Dedifferentiated amniotic fluid mesenchymal stem cell (primary cell): Measurements from ENCODE around the gene FRAT1.
"Not testable (repeated sequence)": the region's sequence is repeated elsewhere in the genome, so short reads cannot be mapped to it uniquely, and the experiment has no call there.

Experiments
- DNase-seq: peaks from one replicate; pipeline ENCODE4 v3.0.0-alpha.2; 2016; ENCODE audit errors: extremely low spot score

Gene FRAT1

DNA sequence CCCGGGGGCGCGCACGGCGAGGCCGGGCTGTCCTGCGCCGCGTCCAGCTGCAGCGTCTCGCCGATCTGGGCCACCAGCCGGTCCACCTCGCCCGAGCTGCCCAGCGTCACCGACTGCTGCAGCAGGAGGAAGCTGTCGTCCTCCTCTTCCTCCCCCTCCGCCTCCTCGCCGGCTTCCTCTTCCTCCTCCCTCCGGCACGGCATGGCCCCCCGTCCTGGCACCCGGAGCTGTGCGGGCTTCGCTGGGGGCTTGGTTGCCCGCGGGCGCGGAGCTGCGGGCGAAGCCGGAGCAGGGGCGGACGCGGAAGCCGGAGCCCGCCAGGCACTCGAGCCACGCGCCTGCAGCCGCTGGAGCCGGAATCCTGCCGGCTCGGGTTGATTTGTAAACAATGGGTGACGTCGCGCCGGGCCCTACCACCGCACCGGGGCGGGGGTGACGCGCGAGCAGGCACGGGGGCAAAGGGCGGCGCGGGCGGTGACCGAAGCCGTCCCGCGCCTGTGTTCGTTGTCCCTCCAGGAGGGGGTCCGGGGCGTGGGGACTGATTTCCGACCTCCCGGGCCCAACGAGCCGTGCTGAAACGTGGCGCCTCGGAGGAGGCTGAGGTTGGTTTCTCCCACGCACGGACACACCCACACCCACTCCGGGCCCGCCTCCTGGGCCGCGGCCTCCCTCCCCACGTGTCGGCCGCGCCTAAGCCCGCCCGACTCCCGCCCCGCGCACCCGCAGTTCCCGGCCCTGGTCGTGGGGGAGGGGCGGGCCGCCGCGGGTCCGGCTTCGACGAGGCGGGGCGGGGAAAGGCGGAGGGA lies 15.5 kb downstream of the FRAT1 start, which contains the start of gene FRAT2:
Gene FRAT2, minus strand, starts transcription at position 360 of the 806 bp plus-strand sequence. Its CDS starts 157 bp downstream, at position 203.
- DNase-seq: peak; percentile 81

DNA sequence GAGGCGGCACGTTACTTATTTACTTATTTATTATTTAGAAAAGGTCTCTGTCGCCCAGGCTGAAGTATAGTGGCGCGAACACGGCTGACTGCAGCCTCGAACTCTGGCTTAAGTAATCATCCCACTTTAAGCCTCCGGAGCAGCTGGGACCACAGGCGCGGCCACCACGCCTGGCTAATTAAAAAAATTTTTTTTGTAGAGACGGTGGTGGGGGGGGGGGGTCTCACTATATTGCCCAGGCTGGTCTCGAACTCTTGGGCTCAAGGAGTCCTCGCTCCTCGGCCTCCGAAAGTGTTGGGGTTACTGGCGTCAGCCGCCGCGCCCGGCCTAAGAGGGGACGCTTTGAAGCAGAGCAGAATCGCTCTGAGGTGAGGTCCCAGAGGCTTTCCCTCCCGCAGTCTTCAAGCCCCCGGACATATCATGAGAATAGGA lies 16.1 kb downstream of the FRAT1 start:
- no peak for DNase-seq

DNA sequence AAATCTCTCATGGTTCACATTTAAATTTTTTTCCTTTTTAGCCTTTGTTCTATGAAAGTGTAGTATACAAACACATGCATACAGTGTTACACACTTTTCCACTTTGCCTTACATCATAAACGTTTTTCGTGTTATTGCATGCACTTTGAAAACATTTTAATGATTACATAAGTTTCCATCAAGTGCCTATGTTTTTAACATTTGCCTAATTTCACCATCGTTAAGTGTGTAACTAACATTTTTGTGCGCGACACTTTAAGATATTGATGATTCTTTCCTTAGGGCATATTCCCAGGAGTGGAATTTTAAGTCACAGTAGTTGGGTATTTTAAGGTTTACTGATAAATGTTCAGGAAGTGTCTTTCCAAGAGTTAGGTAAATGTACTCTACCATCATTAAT lies 16.9 kb downstream of the FRAT1 start:
- no peak for DNase-seq

DNA sequence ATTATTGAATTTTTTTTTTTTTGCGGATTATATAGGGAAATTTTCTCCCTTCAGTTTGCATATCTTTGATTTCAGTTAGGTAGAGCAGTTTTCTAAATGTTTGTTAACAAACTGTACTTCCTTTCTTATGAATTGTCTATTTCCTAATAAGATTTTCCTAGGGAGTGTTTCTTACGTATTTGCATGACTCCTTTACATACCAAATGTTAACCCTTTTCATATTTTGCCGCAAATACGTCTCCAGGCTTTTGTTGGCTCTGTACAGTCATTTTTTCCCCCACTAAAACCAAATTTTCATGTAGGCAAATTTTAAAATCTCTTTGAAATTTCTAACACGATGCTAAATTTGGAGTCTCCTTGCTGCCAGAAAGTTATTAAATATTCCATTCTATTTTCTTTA lies 17.4 kb downstream of the FRAT1 start:
- DNase-seq: no peak

DNA sequence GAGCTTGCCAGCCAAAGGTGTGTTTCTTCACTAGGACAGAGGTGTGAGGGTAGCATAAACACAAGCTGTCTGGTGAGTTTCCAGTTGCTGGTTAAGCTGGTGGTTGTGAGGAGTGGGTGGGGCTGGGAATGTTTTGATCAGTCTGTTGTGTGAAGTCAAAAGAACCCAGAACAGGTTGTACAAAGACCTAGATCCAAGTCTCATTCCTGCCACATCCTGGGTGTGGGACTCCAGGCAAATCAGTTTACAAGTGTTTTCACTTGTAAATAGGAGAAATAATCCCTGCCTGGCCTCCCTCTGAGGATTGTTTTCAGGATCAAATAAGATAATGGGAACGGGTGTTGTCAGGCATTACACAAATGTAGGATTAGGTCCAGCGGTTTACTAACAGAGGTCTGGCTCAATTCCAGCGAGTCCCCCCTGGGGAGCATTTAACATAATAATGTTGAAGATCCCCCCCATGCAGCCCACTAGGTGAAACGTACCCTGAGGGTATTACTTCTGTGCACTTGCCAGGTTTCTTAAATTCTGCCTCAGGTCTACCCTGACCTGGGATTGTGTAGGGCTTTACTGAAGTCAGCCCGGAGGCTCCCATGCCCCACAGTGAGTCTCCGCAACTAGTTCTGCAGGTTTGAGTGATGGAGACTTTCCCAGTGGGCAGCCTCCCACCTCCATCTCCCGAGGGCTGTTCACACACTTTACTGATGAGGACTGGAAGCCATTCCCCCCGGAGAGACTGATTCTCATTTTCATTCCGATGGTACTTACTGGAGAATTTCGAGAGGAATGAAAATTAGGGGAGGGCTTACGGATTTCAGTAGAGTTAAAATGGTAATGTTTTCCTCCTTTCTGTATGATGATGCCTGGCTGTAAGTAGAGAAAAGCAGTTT lies 18.1 kb downstream of the FRAT1 start:
- DNase-seq: no peak

DNA sequence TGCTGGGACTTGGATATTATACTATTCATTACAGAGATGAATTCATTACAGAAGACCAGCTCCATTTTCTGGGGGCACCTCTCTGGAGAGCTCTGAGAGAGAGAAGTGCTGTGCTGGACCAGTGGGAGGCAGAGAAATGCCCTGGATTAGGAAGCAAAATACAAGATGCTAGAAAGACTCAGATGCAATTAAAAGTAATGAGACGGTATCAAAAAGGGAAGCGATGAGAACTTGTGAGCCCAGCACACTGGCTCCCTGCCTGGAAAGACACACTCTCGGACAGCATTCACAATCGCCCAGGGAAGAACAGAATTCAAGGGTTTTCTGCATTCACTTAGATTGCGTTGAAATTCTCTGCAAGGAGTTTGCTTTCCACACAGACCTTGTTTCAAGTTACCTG lies 19.0 kb downstream of the FRAT1 start:
- DNase-seq: no peak

DNA sequence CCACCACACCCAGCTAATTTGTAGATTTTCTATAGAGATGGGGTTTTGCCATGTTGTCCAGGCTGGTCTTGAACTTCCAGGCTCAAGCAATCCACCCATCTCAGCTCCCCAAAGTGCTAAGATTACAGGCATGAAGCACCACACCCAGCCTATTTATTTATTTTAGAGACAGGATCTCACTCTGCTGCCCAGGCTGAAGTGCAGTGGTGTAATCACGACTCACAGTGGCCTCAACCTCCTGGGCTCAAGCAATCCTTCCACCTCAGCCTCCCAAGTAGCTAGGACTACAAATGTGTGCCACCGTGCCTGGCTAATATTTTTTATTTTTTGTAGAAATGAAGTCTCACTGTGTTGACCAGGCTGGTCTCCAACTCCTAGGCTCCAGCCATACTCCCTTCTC lies 22.3 kb downstream of the FRAT1 start:
- no peak for DNase-seq

DNA sequence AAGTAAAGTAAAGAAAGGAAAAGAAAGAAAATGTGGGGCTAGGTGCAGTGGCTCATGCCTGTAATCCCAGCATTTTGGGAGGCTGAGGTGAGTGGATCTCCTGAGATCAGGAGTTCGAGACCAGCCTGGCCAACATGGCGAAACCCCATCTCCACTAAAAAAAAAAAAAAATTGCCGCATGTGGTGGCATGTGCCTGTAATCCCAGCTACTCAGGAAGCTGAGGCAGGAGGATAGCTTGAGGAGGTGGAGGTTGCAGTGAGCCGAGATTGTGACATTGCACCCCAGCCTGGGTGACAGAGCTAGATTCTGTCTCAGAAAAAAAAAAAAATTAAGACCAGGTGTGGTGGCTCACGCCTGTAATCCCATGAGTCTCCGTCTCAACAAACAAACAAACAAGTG lies 24.6 kb downstream of the FRAT1 start:
- DNase-seq: not testable (repeated sequence)

DNA sequence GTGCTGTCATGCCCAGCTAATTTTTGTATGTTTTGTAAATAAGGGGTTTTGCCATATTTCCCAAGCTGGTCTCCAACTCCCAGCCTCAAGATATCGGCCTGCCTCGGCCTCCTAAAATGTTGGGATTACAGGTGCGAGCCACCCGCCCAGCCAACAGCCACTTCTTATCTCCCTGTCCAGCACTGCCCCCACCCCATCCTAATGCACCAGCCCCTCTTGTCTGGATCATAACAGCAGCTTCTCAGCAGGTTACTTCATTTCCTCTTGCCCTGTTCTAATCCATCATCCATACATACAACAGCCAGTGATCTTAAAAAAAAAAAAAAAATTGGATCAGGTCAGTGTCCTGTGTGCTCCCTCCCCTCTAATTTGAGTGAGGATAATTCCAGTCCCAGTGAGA lies 28.2 kb downstream of the FRAT1 start:
- DNase-seq: no peak

DNA sequence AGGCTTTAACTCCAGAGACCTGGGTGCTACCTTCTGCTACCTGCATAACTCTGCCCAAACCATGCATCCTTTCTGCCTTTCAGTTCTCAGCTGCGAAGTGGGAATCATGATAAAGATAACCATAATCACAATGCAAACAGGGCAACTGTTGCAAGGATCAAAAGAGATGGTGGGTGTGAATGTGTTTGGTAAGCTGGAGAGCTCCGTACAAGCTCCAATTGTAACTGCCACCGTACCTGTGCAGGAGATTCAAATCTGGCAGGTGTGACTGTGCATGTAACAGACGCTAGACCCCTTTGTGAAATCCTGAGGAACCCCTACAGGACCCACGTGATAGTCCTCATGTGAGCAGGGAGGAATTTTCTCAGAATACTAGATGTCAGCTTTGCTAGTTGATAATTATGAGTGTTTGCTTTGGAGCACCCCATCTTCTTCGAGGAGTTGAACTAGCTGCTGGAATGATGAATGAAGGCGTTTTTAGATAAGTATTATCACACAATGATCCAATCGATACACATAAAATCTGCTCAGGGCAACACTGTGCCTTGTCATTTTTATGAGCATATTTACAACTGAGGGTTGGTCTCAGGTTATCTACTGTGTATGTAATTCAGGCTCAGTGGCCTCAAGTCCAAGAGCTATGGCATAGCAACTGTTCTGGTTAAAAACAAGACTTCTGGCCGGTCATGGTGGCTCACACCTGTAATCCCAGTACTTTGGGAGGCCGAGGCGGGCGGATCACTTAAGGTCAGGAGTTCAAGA lies 30.9 kb downstream of the FRAT1 start:
- no peak for DNase-seq

DNA sequence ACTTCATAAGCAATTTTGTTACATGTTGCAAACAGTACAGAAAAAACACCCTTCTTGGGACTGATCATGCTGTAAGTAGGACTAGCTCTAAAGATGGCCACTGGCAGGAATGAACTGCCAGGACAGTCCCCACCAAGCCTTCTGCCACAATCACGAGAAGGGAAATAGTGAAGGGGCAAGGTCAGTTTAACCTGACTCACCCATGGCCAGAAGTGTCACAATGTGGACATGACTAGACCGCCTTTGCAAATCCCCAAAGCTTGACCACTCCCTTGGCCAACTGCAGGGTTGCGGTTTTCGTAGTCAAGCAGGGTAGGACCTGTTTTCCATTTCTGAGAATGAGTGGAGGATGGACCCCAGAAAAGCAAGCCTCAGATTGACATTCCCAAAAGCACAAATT lies 34.9 kb downstream of the FRAT1 start:
- no peak for DNase-seq

DNA sequence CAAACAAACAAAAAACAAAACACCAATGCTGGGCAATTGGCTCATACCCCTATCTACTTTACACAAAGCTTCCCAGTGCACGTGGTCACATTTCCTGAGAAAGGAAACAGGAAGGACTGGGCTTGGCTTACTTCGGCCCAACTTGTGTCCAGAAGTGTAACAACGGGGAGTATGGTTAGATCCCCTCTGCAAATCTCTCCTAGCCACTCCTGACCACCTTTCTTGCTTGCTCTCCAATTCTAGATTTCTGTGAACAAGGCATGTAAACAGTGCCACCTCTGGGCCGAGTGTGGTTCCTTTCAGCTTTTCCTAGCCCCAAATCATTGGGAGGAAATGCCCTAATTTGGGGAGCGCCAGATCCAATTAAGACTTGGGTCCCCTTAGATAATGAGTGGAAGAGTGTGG lies 36.5 kb downstream of the FRAT1 start:
- no peak for DNase-seq

DNA sequence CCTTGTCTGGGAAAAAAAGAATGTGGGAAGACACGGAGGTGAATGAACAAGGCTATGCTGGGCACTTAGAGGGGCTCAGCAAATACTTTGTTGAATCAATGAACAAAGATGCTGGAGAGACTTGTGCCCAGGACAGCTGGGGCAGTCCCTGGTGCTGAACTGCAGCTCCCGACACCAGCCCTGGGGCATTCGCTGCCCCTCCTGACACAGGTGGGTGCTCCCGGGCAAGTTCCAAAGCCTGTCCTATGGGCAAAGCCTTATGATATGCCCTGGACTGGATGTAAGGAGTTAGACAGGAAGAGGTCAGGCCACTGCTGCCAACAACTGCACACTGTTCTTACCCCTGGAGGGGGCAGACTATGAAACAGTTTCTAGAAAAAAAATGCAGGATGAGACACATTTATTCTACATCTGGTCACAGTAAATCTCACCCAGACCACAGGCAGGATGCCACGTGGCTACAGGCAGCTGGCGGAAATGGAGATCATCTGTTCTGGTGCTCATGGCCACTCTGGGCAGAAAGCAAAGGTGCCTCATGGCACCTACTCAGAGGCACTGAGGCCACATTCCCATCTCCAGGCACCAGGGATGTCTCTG lies 37.3 kb downstream of the FRAT1 start:
- DNase-seq: no peak

DNA sequence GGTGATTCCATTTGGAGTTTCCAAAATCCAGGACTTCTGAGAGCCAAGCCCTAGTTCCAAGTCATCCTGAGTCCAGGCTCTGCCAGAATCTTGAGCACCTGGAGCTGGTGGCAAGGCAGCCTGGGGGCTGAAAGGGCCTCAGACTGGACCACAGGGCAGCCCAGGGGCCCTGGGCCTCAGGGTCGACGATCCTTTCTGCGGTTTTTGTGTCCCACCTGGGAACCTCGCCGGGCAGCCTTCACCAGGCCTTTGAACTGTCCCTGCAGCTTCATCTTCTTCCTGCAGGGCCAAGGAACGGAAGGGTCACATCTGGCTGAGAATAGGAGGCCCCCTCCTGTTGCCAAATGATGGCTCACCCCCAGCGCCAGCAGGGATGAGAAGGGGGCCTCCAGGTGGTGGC lies 37.8 kb downstream of the FRAT1 start:
- no peak for DNase-seq

DNA sequence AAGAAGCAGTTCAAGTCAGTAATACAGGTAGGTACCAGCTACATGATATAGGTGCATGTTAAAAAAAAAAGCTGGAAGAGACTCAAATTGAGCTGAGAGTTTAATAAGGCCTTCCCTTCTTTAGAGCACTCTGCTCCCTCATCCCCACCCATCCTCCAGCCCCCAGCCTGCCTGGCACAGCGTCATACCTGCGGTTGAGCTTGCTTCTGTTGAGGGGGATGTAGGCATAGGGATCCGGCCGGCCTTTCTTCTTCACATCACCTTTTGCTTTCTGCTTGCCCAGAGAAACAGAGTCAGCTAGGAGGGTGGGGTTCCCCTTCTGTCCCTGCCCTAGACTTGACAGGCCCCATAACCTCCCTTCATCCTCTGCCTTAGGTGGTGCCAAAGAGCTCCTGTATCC lies 39.3 kb downstream of the FRAT1 start:
- no peak for DNase-seq

DNA sequence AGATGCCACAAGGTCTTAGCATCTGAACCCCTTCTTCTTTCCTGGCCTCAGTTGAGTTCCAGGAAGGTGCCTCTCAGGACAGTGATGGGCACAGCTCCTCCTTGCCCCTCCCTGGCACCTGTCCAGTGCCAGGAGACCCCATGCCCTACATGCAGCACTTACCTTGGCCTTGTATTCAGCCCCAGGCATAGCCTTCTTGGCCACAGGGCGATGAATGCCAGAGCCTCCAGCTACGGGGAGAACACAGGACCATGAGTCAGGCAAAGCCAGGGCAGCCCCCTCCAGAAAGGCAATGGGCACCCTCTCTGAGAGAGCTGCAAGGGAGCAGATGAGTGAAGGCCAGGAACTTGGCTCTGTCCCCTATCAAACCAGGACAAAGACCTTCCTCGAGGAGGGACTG lies 39.7 kb downstream of the FRAT1 start:
- DNase-seq: no peak

DNA sequence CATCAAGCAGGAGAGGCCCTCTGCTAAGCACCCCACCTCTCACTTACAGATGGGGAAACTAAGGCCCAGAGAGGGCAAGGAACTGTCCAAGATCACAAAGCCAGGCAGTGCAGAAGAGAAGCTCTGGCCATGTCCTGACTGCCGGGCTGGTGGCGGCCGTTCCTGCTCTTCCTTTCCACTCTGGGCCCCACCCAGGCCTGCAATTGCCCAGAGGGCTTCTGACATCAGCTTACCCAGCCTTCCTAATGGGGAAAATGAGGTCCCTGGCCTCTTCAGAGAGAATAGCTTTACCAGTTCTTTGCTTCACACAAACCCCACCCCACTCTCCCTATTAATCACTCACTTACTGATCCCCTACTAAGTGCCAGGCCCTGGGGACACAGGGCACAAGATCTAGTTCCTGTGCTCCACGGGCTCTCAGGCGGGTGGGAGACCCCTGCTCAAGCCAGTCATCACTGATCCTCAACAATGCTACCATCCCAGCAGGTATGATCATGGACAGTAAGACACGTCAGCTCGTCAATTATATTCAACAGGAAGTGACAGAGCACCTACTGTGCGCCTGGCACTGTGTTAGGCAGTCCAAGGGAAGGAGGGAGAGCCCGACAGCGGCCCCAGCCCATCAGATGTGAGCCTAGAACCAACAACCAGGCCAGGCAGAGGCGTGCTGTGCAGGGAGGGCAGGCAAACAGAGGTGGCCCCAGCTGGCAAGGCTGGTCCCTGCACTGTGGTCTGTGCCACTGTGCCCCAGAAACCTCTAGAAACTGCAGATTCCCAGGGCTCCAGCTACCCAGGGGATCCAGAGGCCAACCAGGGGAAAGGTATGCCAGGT lies 41.9 kb downstream of the FRAT1 start:
- DNase-seq: no peak

DNA sequence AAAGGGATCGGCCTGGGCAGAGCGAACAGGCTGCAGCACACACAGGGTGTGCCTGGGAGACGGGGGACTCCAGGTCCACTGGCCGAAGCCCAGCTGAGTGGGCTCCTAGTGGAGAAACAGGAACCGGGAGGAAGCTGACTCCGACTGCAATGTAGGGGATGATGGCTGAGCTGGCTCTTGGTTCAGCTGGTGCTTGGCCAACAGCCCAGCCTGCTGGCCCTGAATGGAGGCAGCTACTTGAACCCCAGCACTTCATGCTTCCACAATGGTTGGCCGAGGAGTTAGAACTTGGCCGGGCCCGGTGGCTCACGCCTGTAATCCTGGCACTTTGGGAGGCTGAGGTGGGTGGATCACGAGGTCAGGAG lies 42.4 kb downstream of the FRAT1 start:
- no peak for DNase-seq

DNA sequence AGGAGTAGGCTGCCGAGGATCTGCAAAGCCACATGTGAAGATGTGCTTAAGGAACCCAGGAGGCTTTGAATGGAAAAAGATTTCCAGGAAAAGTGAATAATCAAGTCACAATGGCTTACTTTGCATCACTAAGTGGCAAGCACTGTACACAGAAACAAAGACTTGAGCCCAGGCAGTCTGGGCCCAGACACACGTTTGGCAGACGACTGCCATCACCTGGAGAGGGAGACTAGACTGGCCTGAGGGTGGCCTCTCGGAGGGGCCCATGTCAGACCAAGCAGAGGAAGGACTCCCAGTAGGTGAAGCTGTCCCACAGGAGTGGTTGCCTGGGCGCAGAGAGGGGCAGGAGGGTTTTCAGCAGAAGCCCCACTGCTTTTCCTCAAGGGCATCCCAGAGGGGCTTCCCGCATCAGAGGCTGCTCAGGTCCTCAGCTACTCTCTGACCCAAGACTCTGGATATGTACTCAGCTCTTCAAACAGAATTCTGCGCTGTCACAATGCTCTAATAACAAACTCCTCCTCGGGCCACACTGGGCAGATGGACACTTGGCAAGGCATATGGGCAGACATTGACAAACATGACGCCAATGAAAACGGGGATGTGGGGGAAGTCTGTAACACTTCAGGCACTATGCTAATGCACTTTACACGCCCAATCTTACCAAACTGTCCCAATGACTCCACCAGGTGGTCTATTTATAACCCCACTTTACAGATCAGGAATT lies 43.4 kb downstream of the FRAT1 start:
- DNase-seq: no peak

DNA sequence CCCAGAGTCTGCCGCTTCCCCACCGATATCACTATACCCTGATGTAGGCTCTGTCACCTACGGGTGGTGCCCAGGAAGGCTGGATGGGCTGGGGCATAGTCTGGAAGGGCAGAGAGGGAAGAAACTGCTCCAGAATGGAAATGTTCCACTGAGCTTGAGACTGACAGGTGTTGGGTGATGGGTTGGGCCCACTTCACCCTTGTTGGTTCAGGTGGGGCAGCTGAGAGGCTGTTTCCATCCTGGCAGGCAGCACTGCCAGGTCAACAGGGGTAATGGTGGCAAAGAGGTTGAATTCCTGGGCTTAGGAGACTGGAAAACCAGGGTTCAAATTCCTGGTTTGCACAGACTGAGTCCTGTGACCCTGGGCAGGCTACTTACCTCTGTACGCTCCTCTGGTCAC lies 44.0 kb downstream of the FRAT1 start:
- DNase-seq: no peak
